Caco-2 (cell line): ENCODE data around the gene CFAP54. TPM values are rescaled to one million over a fixed set of nuclear protein-coding genes. Genes with fewer than 3 reads are reported as not detected.
"Not testable (repeated sequence)": the region's sequence is repeated elsewhere in the genome, so short reads cannot be mapped to it uniquely, and the experiment has no call there.

Experiments used
- BruUV-seq: library from RNA; stranded (reverse); fragments of 400-500 nt; replicated peaks from 2 replicates; lab custom pipeline; 2021; lab: Mats Ljungman, UMichigan
- CTCF ChIA-PET: fragments of 300-600 bp; sonication (Branson Sonifier 250); formaldehyde crosslinking; loops from one replicate; lab custom pipeline; 2022; ENCODE audit warnings: antibody characterized with exemption; lab: Charles Lee
- POLR2A ChIA-PET: fragments of 300-600 bp; sonication (Branson Sonifier 250); formaldehyde crosslinking; loops from one replicate; lab custom pipeline; 2022; ENCODE audit warnings: antibody characterized with exemption; lab: Charles Lee
- DNase-seq, 2 experiments: peaks; one replicate each; pipeline versions ENCODE4 v3.0.0 to v3.0.0-alpha.2; 2020 to 2022
- H3K27me3 ChIP-seq: replicated peaks from 2 replicates; pipeline ENCODE4 v1.6.0; 2011; ENCODE audit warnings: low read length; ENCODE audit not compliant: control insufficient read depth, insufficient read depth
- H3K36me3 ChIP-seq: 2 replicates; pipeline ENCODE4 v1.5.1; 2011; ENCODE audit warnings: low read length; ENCODE audit not compliant: control insufficient read depth, insufficient read depth
- H3K4me1 ChIP-seq: fragments of 250-450 bp; sonication (Bioruptor Pico); 2 replicates; pipeline ENCODE4 v1.5.1; 2020; ENCODE audit warnings: mild to moderate bottlenecking
- H3K4me3 ChIP-seq: 2 replicates; pipeline ENCODE4 v1.5.1; 2011; ENCODE audit warnings: low read depth, mild to moderate bottlenecking, control low read depth, low read length
- H3K9me3 ChIP-seq: fragments of 250-450 bp; sonication (Bioruptor Pico); 2 replicates; pipeline ENCODE4 v1.5.1; 2020; ENCODE audit warnings: mild to moderate bottlenecking, moderate library complexity
- H3K27ac Mint-ChIP-seq: one replicate; pipeline ENCODE4 v1.8.0; 2022; ENCODE audit warnings: mixed read lengths; ENCODE audit not compliant: unreplicated experiment
- H3K27me3 Mint-ChIP-seq: one replicate; pipeline ENCODE4 v1.8.0; 2022; ENCODE audit warnings: mixed read lengths; ENCODE audit not compliant: insufficient read depth, unreplicated experiment
- H3K36me3 Mint-ChIP-seq: one replicate; pipeline ENCODE4 v1.8.0; 2022; ENCODE audit warnings: mild to moderate bottlenecking, mixed read lengths; ENCODE audit not compliant: insufficient read depth, unreplicated experiment
- H3K4me1 Mint-ChIP-seq: one replicate; pipeline ENCODE4 v1.8.0; 2022; ENCODE audit warnings: low read depth, mixed read lengths; ENCODE audit not compliant: unreplicated experiment
- H3K4me3 Mint-ChIP-seq: one replicate; pipeline ENCODE4 v1.8.0; 2022; ENCODE audit warnings: mild to moderate bottlenecking, moderate library complexity, mixed read lengths; ENCODE audit not compliant: unreplicated experiment
- H3K9me3 Mint-ChIP-seq: one replicate; pipeline ENCODE4 v1.8.0; 2022; ENCODE audit warnings: mixed read lengths; ENCODE audit not compliant: unreplicated experiment
- CTCF ChIP-seq, 2 experiments: fragments of 200-600 bp in 1 of 2; IDR thresholded peaks; 1 replicate in 1 of 2; 2 replicates in 1 of 2; pipeline versions ENCODE4 v1.5.1 to v1.8.0; 2011 to 2022; ENCODE audit warnings: antibody characterized with exemption in 1 of 2, control low read depth in 1 of 2, inconsistent platforms in 1 of 2, low read depth in 1 of 2, low read length in 1 of 2, mild to moderate bottlenecking in 1 of 2, moderate library complexity in 1 of 2; ENCODE audit not compliant: insufficient read depth in 1 of 2, severe bottlenecking in 1 of 2, unreplicated experiment in 1 of 2
- intact Hi-C: fragments of 100-400 bp; cut with micrococcal nuclease; formaldehyde crosslinking; loops from one replicate; pipeline ENCODE4 v1.10.0; 2022; ENCODE audit not compliant: unreplicated experiment
- total RNA-seq: library from RNA; stranded (reverse); gene quantifications from 2 replicates; pipeline ENCODE4 v1.2.3, GENCODE V29; 2022

Gene CFAP54
- total RNA-seq, 1 experiment from 2014 or later, result 0.14 TPM

DNA sequence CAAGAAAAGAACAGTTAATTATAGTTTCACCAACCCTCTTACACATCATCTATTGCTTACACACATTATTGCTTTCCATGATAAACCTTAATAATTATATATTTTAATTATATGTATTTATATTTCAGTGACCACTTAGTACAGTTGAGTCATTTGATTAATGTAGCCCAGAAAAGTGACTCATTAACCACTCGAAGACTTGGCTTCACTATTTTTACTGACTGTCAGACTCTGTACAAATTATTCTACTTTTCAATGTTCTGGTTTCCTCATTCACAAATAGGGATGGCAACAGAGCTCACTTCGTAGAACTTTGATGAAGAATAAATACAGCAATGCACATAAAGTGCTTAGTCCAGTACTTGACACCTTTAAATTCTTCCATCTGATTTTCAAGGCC is 98.3 kb downstream of the CFAP54 start:
- H3K9me3 Mint-ChIP-seq, result no peaks in the 10 kb centered on the region
- no TSS peak for BruUV-seq
- H3K27ac Mint-ChIP-seq, result no peak overlapping the region
- no peak for DNase-seq
- no peaks in the 10 kb centered on the region for H3K4me1 ChIP-seq
- ChIA-PET CTCF (no interaction called here), POLR2A (no interaction called here)
- H3K36me3 ChIP-seq, result no peaks in the 10 kb centered on the region
- H3K27me3 ChIP-seq, result no peaks in the 10 kb centered on the region
- H3K4me3 Mint-ChIP-seq, result no peak overlapping the region
- TF ChIP-seq CTCF (IDR thresholded peaks at IDR 0.05; ENCODE audit: insufficient read depth in 1 of 2, low read depth in 1 of 2, low read length in 1 of 2, severe bottlenecking in 1 of 2, unreplicated experiment in 1 of 2), result no peak
- H3K36me3 Mint-ChIP-seq, result no peaks in the 10 kb centered on the region
- no peaks in the 10 kb centered on the region for H3K9me3 ChIP-seq
- peaks cover 26% of the 10 kb centered on the region for H3K27me3 Mint-ChIP-seq
- no peak overlapping the region for H3K4me3 ChIP-seq
- intact Hi-C loops, result no loop called here
- H3K4me1 Mint-ChIP-seq, result no peaks in the 10 kb centered on the region

- Mint-ChIP-seq H3K36me3 (no peaks in the 10 kb centered on the region), H3K4me3 (no peak overlapping the region), H3K4me1 (no peaks in the 10 kb centered on the region), H3K27ac (no peak overlapping the region), H3K9me3 (no peaks in the 10 kb centered on the region), H3K27me3 (peaks cover 34% of the 10 kb centered on the region)
- Histone ChIP-seq H3K36me3 (no peaks in the 10 kb centered on the region), H3K4me1 (no peaks in the 10 kb centered on the region), H3K27me3 (no peaks in the 10 kb centered on the region), H3K9me3 (no peaks in the 10 kb centered on the region), H3K4me3 (no peak overlapping the region)
- no peak for DNase-seq
- CTCF ChIA-PET, result no interaction called here
- BruUV-seq, result no TSS peak
- TF ChIP-seq CTCF (IDR thresholded peaks at IDR 0.05; ENCODE audit: insufficient read depth in 1 of 2, low read depth in 1 of 2, low read length in 1 of 2, severe bottlenecking in 1 of 2, unreplicated experiment in 1 of 2), result no peak
- intact Hi-C loops, result no loop called here
- POLR2A ChIA-PET, result no interaction called here
Observed at GRCh38 chr12:96590970-96591369, 101.6 kb downstream of the CFAP54 start.

- BruUV-seq, H3K36me3 Mint-ChIP-seq, H3K4me1 ChIP-seq, H3K4me1 Mint-ChIP-seq, H3K36me3 ChIP-seq, H3K4me3 ChIP-seq, H3K9me3 ChIP-seq, DNase-seq, H3K27ac Mint-ChIP-seq, H3K27me3 ChIP-seq, intact Hi-C loops, CTCF ChIA-PET, POLR2A ChIA-PET, H3K4me3 Mint-ChIP-seq: not testable (repeated sequence)
- Mint-ChIP-seq H3K9me3 (peaks cover 19% of the 10 kb centered on the region), H3K27me3 (peaks cover 34% of the 10 kb centered on the region)
Observed at GRCh38 chr12:96604374-96604773, 115.0 kb downstream of the CFAP54 start.

- H3K27ac Mint-ChIP-seq, result no peak overlapping the region
- H3K36me3 ChIP-seq, result no peaks in the 10 kb centered on the region
- DNase-seq, result no peak
- intact Hi-C loops, result no loop called here
- H3K9me3 Mint-ChIP-seq, result peaks cover 19% of the 10 kb centered on the region
- H3K4me1 Mint-ChIP-seq, result no peaks in the 10 kb centered on the region
- no peak for TF ChIP-seq CTCF (IDR thresholded peaks at IDR 0.05; ENCODE audit: insufficient read depth in 1 of 2, low read depth in 1 of 2, low read length in 1 of 2, severe bottlenecking in 1 of 2, unreplicated experiment in 1 of 2)
- peaks cover 34% of the 10 kb centered on the region for H3K27me3 Mint-ChIP-seq
- POLR2A ChIA-PET, result no interaction called here
- no peaks in the 10 kb centered on the region for H3K4me1 ChIP-seq
- H3K36me3 Mint-ChIP-seq, result no peaks in the 10 kb centered on the region
- H3K4me3 ChIP-seq, result no peak overlapping the region
- H3K4me3 Mint-ChIP-seq, result no peak overlapping the region
- no TSS peak for BruUV-seq
- no peaks in the 10 kb centered on the region for H3K27me3 ChIP-seq
- H3K9me3 ChIP-seq, result 0 out of 2 replicates have a peak, but pooled peaks cover 6% of the 10 kb centered on the region
- CTCF ChIA-PET, result no interaction called here
Observed at GRCh38 chr12:96605684-96606083, 116.3 kb downstream of the CFAP54 start.
